Liver (tissue), 9 donors: ENCODE measurements around the gene GPR37. TPM values are rescaled to one million over a fixed set of nuclear protein-coding genes. Genes with fewer than 3 reads are reported as not detected.

Source experiments
- DNase-seq: peaks from one replicate; pipeline ENCODE4 v3.0.0-alpha.2; 2017; ENCODE audit warnings: low spot score
- H3K27ac ChIP-seq, 2 donors: one replicate each; pipeline ENCODE4 v1.7.0; 2013; ENCODE audit warnings: inconsistent platforms in 2 of 2, low read length in 2 of 2, control low read depth in 1 of 2, low read depth in 1 of 2, mild to moderate bottlenecking in 1 of 2
- H3K27me3 ChIP-seq, 4 donors: one replicate each; pipeline versions ENCODE4 v1.6.1 to v1.7.0; 2013; ENCODE audit warnings: low read length in 3 of 4, inconsistent platforms in 1 of 4, mild to moderate bottlenecking in 1 of 4, moderate library complexity in 1 of 4; ENCODE audit not compliant: control insufficient read depth in 4 of 4, insufficient read depth in 4 of 4
- H3K36me3 ChIP-seq, 4 donors: one replicate each; pipeline versions ENCODE4 v1.6.1 to v1.7.0; 2013; ENCODE audit warnings: low read length in 3 of 4, mild to moderate bottlenecking in 3 of 4, low read depth in 1 of 4, moderate library complexity in 1 of 4; ENCODE audit not compliant: control insufficient read depth in 4 of 4, insufficient read depth in 3 of 4
- H3K4me1 ChIP-seq, 4 donors: one replicate each; pipeline versions ENCODE4 v1.6.1 to v1.7.0; 2013; ENCODE audit warnings: low read length in 3 of 4, mild to moderate bottlenecking in 3 of 4, moderate library complexity in 1 of 4; ENCODE audit not compliant: control insufficient read depth in 4 of 4, insufficient read depth in 4 of 4
- H3K4me3 ChIP-seq, 3 donors: one replicate each; pipeline versions ENCODE4 v1.6.1 to v1.7.0; 2013; ENCODE audit warnings: low read length in 3 of 3, control low read depth in 1 of 3, low read depth in 1 of 3, mild to moderate bottlenecking in 1 of 3
- H3K9ac ChIP-seq, 2 donors: one replicate each; pipeline ENCODE4 v1.7.0; 2013; ENCODE audit warnings: low read length in 2 of 2, mild to moderate bottlenecking in 2 of 2, moderate library complexity in 2 of 2, control low read depth in 1 of 2, low read depth in 1 of 2
- H3K9me3 ChIP-seq, 4 donors: one replicate each; pipeline versions ENCODE4 v1.6.1 to v1.7.0; 2013; ENCODE audit warnings: low read length in 3 of 4; ENCODE audit not compliant: control insufficient read depth in 4 of 4
- EGR1 ChIP-seq, 2 donors: IDR thresholded peaks; 2 replicates each; pipeline ENCODE4 v1.6.1; 2016 to 2018; ENCODE audit warnings: antibody characterized with exemption in 2 of 2, low read depth in 2 of 2
- FOXA1 ChIP-seq: IDR thresholded peaks from 2 replicates; pipeline ENCODE4 v1.6.1; 2016; ENCODE audit warnings: antibody characterized with exemption
- FOXA2 ChIP-seq: IDR thresholded peaks from 2 replicates; pipeline ENCODE4 v1.6.1; 2016; ENCODE audit warnings: antibody characterized with exemption
- GABPA ChIP-seq, 2 donors: IDR thresholded peaks in 1 of 2; conservative IDR thresholded peaks in 1 of 2; 2 replicates each; pipeline ENCODE4 v1.6.1; 2016; ENCODE audit warnings: antibody characterized with exemption in 2 of 2, mild to moderate bottlenecking in 1 of 2, moderate library complexity in 1 of 2
- HNF4A ChIP-seq, 2 donors: conservative IDR thresholded peaks; 2 replicates each; pipeline ENCODE4 v1.6.1; 2016; ENCODE audit warnings: antibody characterized with exemption in 2 of 2, mild to moderate bottlenecking in 2 of 2
- HNF4G ChIP-seq: IDR thresholded peaks from 2 replicates; pipeline ENCODE4 v1.6.1; 2016; ENCODE audit warnings: antibody characterized with exemption
- JUND ChIP-seq, 2 donors: IDR thresholded peaks; 2 replicates each; pipeline ENCODE4 v1.6.1; 2016; ENCODE audit warnings: antibody characterized with exemption in 2 of 2
- NR2F2 ChIP-seq: IDR thresholded peaks from 2 replicates; pipeline ENCODE4 v1.6.1; 2016; ENCODE audit warnings: antibody characterized with exemption
- RAD21 ChIP-seq, 2 donors: IDR thresholded peaks; 2 replicates each; pipeline ENCODE4 v1.6.1; 2016; ENCODE audit warnings: antibody characterized with exemption in 2 of 2, mild to moderate bottlenecking in 2 of 2
- REST ChIP-seq: IDR thresholded peaks from 2 replicates; pipeline ENCODE4 v1.6.1; 2016; ENCODE audit warnings: antibody characterized with exemption, mild to moderate bottlenecking
- RXRA ChIP-seq, 2 donors: IDR thresholded peaks; 2 replicates each; pipeline ENCODE4 v1.6.1; 2017 to 2018; ENCODE audit warnings: antibody characterized with exemption in 2 of 2, mild to moderate bottlenecking in 1 of 2
- SP1 ChIP-seq: IDR thresholded peaks from 2 replicates; pipeline ENCODE4 v1.6.1; 2018; ENCODE audit warnings: antibody characterized with exemption, mild to moderate bottlenecking
- TAF1 ChIP-seq: conservative IDR thresholded peaks from 2 replicates; pipeline ENCODE4 v1.6.1; 2016; ENCODE audit warnings: antibody characterized with exemption, mild to moderate bottlenecking
- YY1 ChIP-seq: IDR thresholded peaks from 2 replicates; pipeline ENCODE4 v1.6.1; 2016; ENCODE audit warnings: antibody characterized with exemption, mild to moderate bottlenecking
- WGBS: extraction: QIAGEN DNeasy Blood & Tissue Kit; methylation state at CpG from one replicate; pipeline ENCODE4 v1.1.7; 2013; 5-methylcytosine and 5-hydroxymethylcytosine counted together
- polyA plus RNA-seq, 2 donors: library from polyadenylated mRNA; stranded (reverse) in 1 of 2; unstranded in 1 of 2; fragments of 200-250 nt in 1 of 2; fragments of >200 nt in 1 of 2; fragmentation: Nextera tagmentation in 1 of 2; extraction: Ambion mirVana in 1 of 2; gene quantifications; one replicate each; pipeline versions ENCODE4 v1.2.1 to v1.2.3, GENCODE V29; 2013 to 2015
- total RNA-seq, 2 donors: library from RNA; depleted of rRNA; stranded (reverse); fragments of >200 nt; gene quantifications; one replicate each; pipeline ENCODE4 v1.2.3, GENCODE V29; 2014
- TF ChIP-seq, protein P1 (sequence below): fragments of 150-350 bp; IDR thresholded peaks from 2 replicates; pipeline ENCODE4 v1.5.1; 2017; ENCODE audit warnings: improper control_type of control experiment, low read depth, low read length; ENCODE audit not compliant: missing input control
- TF ChIP-seq, protein P2 (sequence below): IDR thresholded peaks from 2 replicates; pipeline ENCODE4 v1.6.1; 2016; ENCODE audit warnings: antibody characterized with exemption
- TF ChIP-seq, protein P3 (sequence below): IDR thresholded peaks from 2 replicates; pipeline ENCODE4 v1.6.1; 2016; ENCODE audit warnings: antibody characterized with exemption
- TF ChIP-seq, protein P4 (sequence below): IDR thresholded peaks from 2 replicates; pipeline ENCODE4 v1.6.1; 2016; ENCODE audit warnings: antibody characterized with exemption
- donor health status: healthy.
- donor health status: healthy.
- donor health status: healthy.
- donor health status: healthy.
- donor health status: healthy.

Gene GPR37
- total and polyA plus RNA-seq, 4 donors, result 0.33 to 12.0 (median 8.7) TPM

DNA sequence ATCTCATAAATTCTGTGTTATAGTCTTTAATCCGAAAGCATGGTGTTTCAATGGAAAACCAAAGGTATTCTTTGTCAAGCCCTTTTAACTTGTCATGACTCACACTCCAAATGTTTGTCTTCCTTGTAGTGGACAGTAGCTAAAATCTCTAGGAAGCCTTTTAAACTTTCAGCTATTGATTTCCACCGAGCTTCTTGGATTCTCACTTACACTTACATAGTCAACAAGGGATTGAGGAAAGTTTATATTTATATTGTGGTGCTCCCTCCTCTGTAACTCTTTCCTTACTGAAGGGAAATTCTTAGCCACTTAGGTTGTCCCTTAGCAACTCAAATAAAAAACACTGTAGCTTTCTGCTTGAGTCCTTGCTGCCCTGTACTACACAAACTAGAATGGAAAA lies 31.2 kb upstream of the GPR37 start:
- Histone ChIP-seq H3K27ac (no peak overlapping the region), H3K9ac (no peak overlapping the region), H3K27me3 (peaks cover 0 to 5% (median 0%) of the 10 kb centered on the region in 4 donors), H3K9me3 (no peaks in the 10 kb centered on the region), H3K4me3 (no peak overlapping the region), H3K4me1 (no peaks in the 10 kb centered on the region), H3K36me3 (no peaks in the 10 kb centered on the region)
- DNase-seq, result no peak
- WGBS, result 47% methylated on average over 2 of the region's 2 CpGs
- no peak for TF ChIP-seq REST
- TF ChIP-seq, protein P1, sequence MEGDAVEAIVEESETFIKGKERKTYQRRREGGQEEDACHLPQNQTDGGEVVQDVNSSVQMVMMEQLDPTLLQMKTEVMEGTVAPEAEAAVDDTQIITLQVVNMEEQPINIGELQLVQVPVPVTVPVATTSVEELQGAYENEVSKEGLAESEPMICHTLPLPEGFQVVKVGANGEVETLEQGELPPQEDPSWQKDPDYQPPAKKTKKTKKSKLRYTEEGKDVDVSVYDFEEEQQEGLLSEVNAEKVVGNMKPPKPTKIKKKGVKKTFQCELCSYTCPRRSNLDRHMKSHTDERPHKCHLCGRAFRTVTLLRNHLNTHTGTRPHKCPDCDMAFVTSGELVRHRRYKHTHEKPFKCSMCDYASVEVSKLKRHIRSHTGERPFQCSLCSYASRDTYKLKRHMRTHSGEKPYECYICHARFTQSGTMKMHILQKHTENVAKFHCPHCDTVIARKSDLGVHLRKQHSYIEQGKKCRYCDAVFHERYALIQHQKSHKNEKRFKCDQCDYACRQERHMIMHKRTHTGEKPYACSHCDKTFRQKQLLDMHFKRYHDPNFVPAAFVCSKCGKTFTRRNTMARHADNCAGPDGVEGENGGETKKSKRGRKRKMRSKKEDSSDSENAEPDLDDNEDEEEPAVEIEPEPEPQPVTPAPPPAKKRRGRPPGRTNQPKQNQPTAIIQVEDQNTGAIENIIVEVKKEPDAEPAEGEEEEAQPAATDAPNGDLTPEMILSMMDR, result no peak
- TF ChIP-seq NR2F2, result no peak
- TF ChIP-seq EGR1 (IDR thresholded peaks at IDR 0.05; ENCODE audit: low read depth in 2 of 2), result no peak
- TF ChIP-seq YY1, result no peak
- no peak for TF ChIP-seq RXRA (IDR thresholded peaks at IDR 0.05)
- TF ChIP-seq, protein P2, sequence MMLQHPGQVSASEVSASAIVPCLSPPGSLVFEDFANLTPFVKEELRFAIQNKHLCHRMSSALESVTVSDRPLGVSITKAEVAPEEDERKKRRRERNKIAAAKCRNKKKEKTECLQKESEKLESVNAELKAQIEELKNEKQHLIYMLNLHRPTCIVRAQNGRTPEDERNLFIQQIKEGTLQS, result no peak
- TF ChIP-seq SP1, result no peak
- no peak for TF ChIP-seq TAF1
- TF ChIP-seq HNF4G, result no peak
- no peak for TF ChIP-seq FOXA1
- no peak for TF ChIP-seq RAD21 (IDR thresholded peaks at IDR 0.05)
- TF ChIP-seq HNF4A (conservative IDR thresholded peaks at IDR 0.05), result no peak
- TF ChIP-seq GABPA (IDR thresholded peaks at IDR 0.05 in 1 of 2, conservative IDR thresholded peaks at IDR 0.05 in 1 of 2), result no peak
- TF ChIP-seq, protein P3, sequence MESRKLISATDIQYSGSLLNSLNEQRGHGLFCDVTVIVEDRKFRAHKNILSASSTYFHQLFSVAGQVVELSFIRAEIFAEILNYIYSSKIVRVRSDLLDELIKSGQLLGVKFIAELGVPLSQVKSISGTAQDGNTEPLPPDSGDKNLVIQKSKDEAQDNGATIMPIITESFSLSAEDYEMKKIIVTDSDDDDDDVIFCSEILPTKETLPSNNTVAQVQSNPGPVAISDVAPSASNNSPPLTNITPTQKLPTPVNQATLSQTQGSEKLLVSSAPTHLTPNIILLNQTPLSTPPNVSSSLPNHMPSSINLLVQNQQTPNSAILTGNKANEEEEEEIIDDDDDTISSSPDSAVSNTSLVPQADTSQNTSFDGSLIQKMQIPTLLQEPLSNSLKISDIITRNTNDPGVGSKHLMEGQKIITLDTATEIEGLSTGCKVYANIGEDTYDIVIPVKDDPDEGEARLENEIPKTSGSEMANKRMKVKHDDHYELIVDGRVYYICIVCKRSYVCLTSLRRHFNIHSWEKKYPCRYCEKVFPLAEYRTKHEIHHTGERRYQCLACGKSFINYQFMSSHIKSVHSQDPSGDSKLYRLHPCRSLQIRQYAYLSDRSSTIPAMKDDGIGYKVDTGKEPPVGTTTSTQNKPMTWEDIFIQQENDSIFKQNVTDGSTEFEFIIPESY, result no peak
- no peak for TF ChIP-seq FOXA2
- TF ChIP-seq, protein P4, sequence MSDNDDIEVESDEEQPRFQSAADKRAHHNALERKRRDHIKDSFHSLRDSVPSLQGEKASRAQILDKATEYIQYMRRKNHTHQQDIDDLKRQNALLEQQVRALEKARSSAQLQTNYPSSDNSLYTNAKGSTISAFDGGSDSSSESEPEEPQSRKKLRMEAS, result no peak
- no peak for TF ChIP-seq JUND (IDR thresholded peaks at IDR 0.05)
